Omental fat pad (tissue), 4 donors: ENCODE data around the gene LIMD2. TPM values are rescaled to one million over a fixed set of nuclear protein-coding genes. Genes with fewer than 3 reads are reported as not detected.
A peak's percentile ranks its signal among the peaks of the same experiment; 100 is the strongest.
"Not testable (repeated sequence)": the region's sequence is repeated elsewhere in the genome, so short reads cannot be mapped to it uniquely, and the experiment has no call there.

ENCODE experiments used
- ATAC-seq: fragments of 150-250 bp; one replicate; pipeline ENCODE4 v1.9.1; 2016; ENCODE audit warnings: mild to moderate bottlenecking, moderate library complexity; ENCODE audit not compliant: low FRiP score
- DNase-seq: peaks from one replicate; pipeline ENCODE4 v3.0.0-alpha.2; 2019; ENCODE audit warnings: low spot score
- CTCF ChIP-seq, 3 donors: fragments of 450-650 bp; IDR thresholded peaks; one replicate each; pipeline ENCODE4 v1.5.1; 2016 to 2017; ENCODE audit warnings: antibody characterized with exemption in 3 of 3, mild to moderate bottlenecking in 3 of 3, moderate library complexity in 2 of 3
- total RNA-seq, 4 donors: library from RNA; depleted of rRNA; stranded (reverse); fragments of >200 nt; gene quantifications; one replicate each; pipeline ENCODE4 v1.1.0, GENCODE V29; 2016

The LIMD2 gene
- total RNA-seq: 10 to 100 TPM in 2 of 4 donors, 1 to 10 TPM in 2; 4.4 to 44.9 (median 16.5) TPM

- no peak for TF ChIP-seq CTCF (IDR thresholded peaks at IDR 0.05)
- ATAC-seq (peak; percentile 17), DNase-seq (no peak)
Measured at GRCh38 chr17:63699638-63700527, at the start of gene LIMD2. TSS of gene LIMD2 (minus strand) at chr17:63700125. CDS start at chr17:63699298, 827 bp downstream.

GRCh38 chr17:63741408-63742173 lies 41.7 kb upstream of the LIMD2 start, which contains the start of gene STRADA:
TSS of gene STRADA (minus strand) at chr17:63741799. CDS start at chr17:63728369, 13,430 bp downstream.
- ATAC-seq (peak; percentile 99), DNase-seq (peak; percentile 89)

GRCh38 chr17:63741143-63741407 lies 41.1 kb upstream of the LIMD2 start:
- no peak for TF ChIP-seq CTCF (IDR thresholded peaks at IDR 0.05)
- DNase-seq (peak; percentile 34), ATAC-seq (peak; percentile 34)

More at GRCh38 chr17:63741408-63742173, 41.7 kb upstream of the LIMD2 start, which contains the start of gene STRADA:
- no peak for TF ChIP-seq CTCF (IDR thresholded peaks at IDR 0.05)

GRCh38 chr17:63740464-63741142 lies 40.7 kb upstream of the LIMD2 start:
- TF ChIP-seq CTCF (IDR thresholded peaks at IDR 0.05): no peak
- ATAC-seq: no peak
- no peak for DNase-seq

- ATAC-seq: no peak
- no peak for DNase-seq
Measured at GRCh38 chr17:63735691-63736090, 35.8 kb upstream of the LIMD2 start.

GRCh38 chr17:63722403-63722802 lies 22.5 kb upstream of the LIMD2 start:
- DNase-seq: no peak
- no peak for TF ChIP-seq CTCF (IDR thresholded peaks at IDR 0.05)
- no peak for ATAC-seq

More at GRCh38 chr17:63735691-63736090, 35.8 kb upstream of the LIMD2 start:
- TF ChIP-seq CTCF (IDR thresholded peaks at IDR 0.05): no peak

GRCh38 chr17:63720194-63720593 lies 20.3 kb upstream of the LIMD2 start:
- ATAC-seq, DNase-seq: not testable (repeated sequence)
